GM18498 (cell line): ENCODE results near the gene DMXL1.
"Not testable (repeated sequence)": the region's sequence is repeated elsewhere in the genome, so short reads cannot be mapped to it uniquely, and the experiment has no call there.

Source experiments
- ATAC-seq: cut with Tn5 transposase; IDR thresholded peaks from one replicate; pipeline ENCODE4 v1.9.1; 2021; ENCODE audit warnings: mild to moderate bottlenecking, moderate library complexity; ENCODE audit not compliant: unreplicated experiment

Gene DMXL1

GRCh38 chr5:119067450-119067849, 3.4 kb upstream of the DMXL1 start:
- ATAC-seq = no peak

DNA sequence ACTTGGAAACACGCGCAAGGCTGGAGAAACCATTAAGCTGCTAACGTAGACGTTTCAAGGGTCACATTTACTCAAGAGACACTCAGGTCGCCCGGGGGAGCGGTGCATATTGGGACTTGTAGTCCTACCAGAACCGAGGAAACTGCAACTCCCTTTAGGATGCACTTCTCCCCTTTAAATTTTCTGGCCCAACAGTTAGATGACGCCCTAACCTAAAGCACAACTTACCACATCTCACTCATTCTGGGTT, 384 bp upstream of the DMXL1 start:
- ATAC-seq = peak; percentile 59

- no peak for ATAC-seq
Observed at GRCh38 chr5:119071561-119071995, 691 bp downstream of the DMXL1 start.

DNA sequence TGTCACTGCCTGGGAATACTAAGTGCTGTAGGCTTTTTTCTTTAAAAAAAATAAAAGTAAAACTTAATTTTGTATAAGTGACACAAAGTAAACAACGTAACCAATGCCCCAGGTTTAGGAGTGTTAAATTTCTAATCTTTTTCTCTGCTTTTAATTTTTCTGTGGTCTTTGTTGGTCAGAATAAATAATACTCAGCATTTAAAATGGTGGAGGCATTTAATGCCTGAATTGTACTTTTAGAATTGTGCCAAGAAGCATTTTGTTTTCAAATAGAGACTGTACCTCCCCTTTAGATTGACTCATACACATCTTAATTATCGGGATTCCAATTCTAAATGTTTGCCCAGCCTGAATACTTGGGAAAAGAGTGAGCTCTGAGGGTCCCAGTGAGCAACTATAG, 1.6 kb downstream of the DMXL1 start:
- no peak for ATAC-seq

DNA sequence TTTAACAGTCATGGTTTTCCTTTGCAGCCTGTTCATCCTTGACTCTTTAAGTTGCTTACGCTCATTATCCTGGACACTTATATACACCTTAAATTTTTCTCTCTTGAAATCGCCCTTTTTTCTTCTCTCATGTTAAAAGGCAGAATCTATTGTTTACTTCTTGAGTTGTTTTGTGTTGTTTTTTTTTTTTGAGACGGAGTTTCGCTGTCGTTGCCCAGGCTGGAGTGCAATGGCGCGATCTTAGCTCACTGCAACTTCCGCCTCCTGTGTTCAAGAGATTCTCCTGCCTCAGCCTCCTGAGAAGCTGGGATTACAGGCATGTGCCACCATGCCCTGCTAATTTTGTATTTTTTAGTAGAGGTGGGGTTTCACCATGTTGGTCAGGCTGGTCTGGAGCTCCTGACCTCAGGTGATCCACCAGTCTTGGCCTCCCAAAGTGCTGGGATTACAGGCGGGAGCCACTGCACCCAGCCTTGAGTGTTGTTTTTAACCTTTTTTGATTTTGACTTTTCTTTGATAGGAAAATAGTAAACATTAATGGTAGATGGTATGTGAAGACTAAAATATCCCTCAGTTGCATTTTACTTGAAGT, 3.0 kb downstream of the DMXL1 start:
- not testable (repeated sequence) for ATAC-seq

GRCh38 chr5:119074419-119074818, 3.5 kb downstream of the DMXL1 start:
- ATAC-seq = peak; percentile 27

DNA sequence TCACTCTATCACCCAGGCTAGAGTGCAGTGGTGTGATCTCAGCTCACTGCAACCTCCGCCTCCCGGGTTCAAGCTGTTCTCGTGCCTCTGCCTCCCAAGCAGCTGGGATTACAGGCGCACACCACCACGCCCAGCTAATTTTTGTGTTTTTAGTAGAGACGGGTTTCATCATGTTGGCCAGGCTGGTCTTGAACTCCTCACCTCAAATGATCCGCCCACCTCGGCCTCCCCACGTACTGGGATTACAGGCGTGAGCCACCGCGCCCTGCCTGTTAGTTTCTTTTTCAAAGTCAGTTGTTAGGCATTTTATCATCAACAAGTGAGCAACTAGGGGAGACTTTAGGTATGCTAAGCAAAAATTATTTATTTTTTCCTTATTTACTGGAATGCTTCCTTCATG, 4.4 kb downstream of the DMXL1 start:
- not testable (repeated sequence) for ATAC-seq

GRCh38 chr5:119076080-119076479, 5.2 kb downstream of the DMXL1 start:
- ATAC-seq = no peak

DNA sequence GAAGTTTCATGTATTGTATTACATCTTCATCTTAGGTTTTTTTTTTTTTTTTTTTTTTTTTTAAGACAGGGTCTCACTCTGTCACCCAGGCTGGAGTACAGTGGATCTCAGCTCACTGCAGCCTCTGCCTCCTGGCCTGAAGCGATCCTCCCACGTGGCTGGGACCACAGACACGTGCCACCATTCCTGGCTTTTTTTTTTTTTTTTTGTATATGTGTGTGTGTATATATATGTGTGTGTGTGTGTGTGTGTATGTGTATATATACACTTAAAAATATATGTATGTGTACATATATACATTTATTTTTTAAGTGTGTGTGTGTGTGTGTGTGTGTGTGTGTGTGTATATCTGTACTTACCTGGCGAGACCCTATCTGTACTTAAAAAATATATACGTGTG, 6.6 kb downstream of the DMXL1 start:
- no peak for ATAC-seq

DNA sequence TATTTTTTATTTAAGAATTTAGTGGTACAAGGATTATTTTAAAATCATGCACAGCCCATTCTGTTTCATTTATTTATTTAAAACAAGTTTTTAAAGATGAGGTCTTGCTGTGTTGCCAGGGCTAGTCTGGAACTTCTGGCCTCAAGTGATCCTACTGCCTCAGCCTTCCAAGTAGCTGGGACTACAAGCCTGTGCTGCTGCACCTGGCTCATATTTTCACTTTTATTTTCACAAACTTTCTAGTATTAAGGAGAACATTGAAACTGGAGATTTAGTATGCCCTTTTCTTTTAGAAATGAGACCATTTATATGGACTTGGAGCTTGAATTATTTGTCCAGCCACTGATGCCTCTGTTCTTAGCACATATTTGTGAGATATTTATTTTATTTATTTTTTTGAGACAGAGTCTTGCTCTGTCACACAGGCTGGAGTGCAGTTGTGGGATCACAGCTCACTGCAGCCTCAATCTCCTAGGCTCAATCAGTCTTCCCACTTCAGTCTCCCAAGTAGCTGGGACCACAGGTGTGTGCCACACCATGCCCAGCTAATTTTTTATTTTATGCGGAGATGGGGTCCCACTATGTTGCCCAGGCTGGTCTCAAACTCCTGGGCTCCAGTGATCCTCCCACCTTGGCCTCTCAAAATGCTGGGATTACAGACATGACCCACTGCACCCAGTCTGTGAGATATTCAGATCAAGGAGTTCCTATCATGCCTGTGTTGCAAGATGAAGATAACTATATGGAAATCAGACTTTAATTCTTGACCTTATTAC, 7.4 kb downstream of the DMXL1 start:
- ATAC-seq = no peak

- no peak for ATAC-seq
Observed at GRCh38 chr5:119078861-119079260, 8.0 kb downstream of the DMXL1 start.

DNA sequence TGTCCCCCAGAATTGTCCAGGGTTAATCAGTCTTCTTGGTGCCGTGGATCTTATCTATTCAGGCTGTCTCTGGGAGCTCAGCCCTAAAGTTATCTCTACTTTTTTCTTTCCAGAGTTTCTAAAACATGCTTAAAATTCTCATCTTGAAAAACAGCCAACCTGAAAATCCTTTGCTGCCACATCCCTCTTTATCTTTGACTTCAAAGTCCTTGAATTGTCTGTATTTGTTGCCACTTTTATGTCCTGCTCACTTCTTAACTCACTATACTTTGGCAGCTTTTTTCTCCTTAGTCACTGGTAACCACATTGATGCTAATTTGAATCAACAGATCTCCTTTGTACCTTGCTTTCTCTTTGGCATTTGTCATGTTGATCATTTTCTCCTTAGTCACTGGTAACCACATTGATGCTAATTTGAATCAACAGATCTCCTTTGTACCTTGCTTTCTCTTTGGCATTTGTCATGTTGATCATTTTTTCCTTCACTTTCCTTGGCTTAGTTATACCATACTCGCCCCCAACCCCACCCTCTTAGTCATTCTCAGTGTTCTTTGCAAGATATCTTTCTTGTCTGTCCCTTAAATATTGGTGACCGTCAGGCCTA, 8.5 kb downstream of the DMXL1 start:
- peak; percentile 47 for ATAC-seq

- ATAC-seq = no peak
Observed at GRCh38 chr5:119080936-119081335, 10.0 kb downstream of the DMXL1 start.

DNA sequence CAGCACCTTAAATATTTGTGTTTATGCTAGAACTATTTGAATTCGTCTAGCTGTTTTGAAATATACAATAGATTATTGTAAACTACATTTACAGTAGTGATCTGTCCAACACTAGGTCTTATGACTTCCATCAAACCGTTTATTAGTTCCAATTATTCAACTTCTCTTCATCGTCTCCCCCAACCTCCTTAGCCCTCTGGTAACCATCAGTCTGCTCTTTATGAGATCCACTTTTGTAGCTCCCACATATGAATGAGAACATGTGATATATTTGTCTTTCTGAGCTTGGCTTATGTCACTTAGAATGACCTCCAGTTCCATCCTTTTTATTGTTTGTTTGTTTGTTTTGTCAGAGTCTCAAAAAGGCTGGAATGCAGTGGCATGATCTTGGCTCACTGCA, 11.8 kb downstream of the DMXL1 start:
- no peak for ATAC-seq

GRCh38 chr5:119083679-119084078, 12.8 kb downstream of the DMXL1 start:
- ATAC-seq = peak; percentile 65

DNA sequence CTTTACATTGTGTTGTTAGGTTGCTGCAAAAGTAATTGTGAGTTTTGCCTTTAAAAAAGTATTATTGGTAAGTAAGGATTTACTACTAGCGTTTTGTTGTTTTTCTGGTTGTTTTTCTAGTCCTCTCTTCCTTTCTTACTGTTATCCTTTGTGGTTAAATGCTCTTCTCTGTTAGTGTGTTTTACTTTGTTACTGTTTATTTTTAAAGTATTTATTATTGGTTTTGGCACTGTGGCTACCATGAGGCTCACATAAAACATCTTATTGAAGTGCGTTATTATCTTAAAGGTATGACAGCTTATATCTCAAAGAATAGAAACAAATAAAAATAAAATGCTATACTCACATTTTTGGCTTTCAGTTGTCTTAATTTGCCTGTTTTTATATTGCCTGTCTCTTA, 17.6 kb downstream of the DMXL1 start:
- ATAC-seq = no peak

DNA sequence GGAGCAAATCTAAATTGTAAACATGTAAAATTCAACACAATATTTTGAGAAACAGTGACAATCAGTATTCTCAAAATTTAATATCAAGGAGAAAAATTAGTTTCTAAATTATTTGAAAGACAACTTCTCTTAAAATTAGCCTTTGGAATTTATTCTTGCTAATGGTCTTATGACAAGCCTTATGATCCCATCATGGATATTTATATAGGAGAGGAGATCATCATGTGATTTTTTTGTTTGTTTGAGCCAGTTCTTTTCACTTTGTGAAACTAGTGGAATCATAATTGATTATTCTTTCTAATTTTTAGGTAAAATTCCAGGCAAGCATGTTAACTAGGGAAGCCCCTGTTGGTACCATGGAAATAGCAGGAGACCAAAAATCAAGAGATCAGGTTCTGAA, 24.7 kb downstream of the DMXL1 start:
- ATAC-seq = no peak

GRCh38 chr5:119105971-119106370, 35.1 kb downstream of the DMXL1 start:
- no peak for ATAC-seq

- no peak for ATAC-seq
Observed at GRCh38 chr5:119112151-119112550, 41.3 kb downstream of the DMXL1 start.

GRCh38 chr5:119117237-119117636, 46.4 kb downstream of the DMXL1 start:
- no peak for ATAC-seq

DNA sequence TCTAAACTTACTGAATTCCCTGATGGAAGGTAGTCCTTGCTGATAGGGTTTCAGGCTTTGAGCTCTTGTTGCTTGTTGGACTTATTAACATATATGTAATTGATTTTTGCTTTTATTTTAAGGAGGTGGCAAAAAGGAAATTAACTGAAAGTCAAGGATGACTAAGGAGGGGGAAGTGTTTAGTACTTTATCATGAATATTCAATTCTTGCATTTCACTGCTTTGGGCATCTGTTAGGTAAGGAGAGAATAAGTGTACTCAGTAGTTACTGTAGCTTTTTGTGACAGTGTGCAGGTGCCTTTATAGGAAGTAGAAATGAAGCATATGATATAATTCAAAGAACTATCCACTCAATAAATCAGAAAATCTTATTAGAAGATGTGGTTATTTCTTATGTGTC, 47.1 kb downstream of the DMXL1 start:
- ATAC-seq = no peak

DNA sequence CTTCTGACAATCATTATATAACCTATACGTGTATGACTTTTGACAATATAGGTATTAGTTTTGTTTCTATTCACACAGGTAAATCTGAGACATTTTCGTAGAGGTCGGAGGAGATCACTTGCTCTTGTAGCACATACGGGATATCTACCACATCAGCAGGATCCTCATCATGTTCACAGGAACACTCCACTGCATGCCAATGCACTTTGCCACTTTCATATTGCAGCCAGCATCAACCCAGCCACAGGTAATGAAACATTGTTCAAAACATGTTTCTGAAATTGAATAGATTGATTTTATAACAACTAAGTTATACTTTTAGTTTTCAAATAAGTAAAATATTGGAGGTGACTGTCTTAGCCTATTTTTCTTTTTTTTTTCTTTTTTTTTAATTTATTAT, 50.0 kb downstream of the DMXL1 start:
- no peak for ATAC-seq

- ATAC-seq = not testable (repeated sequence)
Observed at GRCh38 chr5:119122474-119122873, 51.6 kb downstream of the DMXL1 start.
